HepG2 (cell line): ENCODE measurements around the gene OPN3. TPM values are rescaled to one million over a fixed set of nuclear protein-coding genes. Genes with fewer than 3 reads are reported as not detected.
A peak's percentile ranks its signal among the peaks of the same experiment; 100 is the strongest.

Experiments
- CENPT ChIP-seq: sonication (generic); formaldehyde crosslinking; IDR thresholded peaks from 2 replicates; pipeline ENCODE4 v1.8.0; 2022; ENCODE audit warnings: low read depth, mild to moderate bottlenecking, moderate library complexity, missing genetic modification reagents
- E2F2 ChIP-seq: sonication (generic); formaldehyde crosslinking; IDR thresholded peaks from 2 replicates; pipeline ENCODE4 v1.4.0; 2020; ENCODE audit warnings: missing genetic modification reagents, borderline replicate concordance
- FUBP1 ChIP-seq: sonication (generic); formaldehyde crosslinking; IDR thresholded peaks from 2 replicates; pipeline ENCODE4 v1.5.1; 2020; ENCODE audit warnings: missing genetic modification reagents, mild to moderate bottlenecking, borderline replicate concordance
- KDM4B ChIP-seq: sonication (generic); formaldehyde crosslinking; IDR thresholded peaks from 2 replicates; pipeline ENCODE4 v1.4.0; 2020; ENCODE audit warnings: missing genetic modification reagents
- RORA ChIP-seq: sonication (generic); formaldehyde crosslinking; IDR thresholded peaks from 2 replicates; pipeline ENCODE4 v1.5.0; 2020; ENCODE audit warnings: mild to moderate bottlenecking, missing genetic modification reagents, moderate library complexity
- SIN3B ChIP-seq: fragments of 150-350 bp; IDR thresholded peaks from 2 replicates; pipeline ENCODE4 v1.6.1; 2014; ENCODE audit warnings: low read length
- SOX6 ChIP-seq, 2 experiments: fragments of 450-650 bp in 1 of 2; sonication (generic) in 1 of 2; formaldehyde crosslinking in 1 of 2; IDR thresholded peaks; 2 replicates each; pipeline versions ENCODE4 v1.4.0 to v1.6.1; 2017 to 2020; ENCODE audit warnings: antibody characterized with exemption in 1 of 2, mild to moderate bottlenecking in 1 of 2, missing genetic modification reagents in 1 of 2
- ZSCAN20 ChIP-seq: sonication (generic); formaldehyde crosslinking; IDR thresholded peaks from 2 replicates; pipeline ENCODE4 v1.4.0; 2020; ENCODE audit warnings: missing genetic modification reagents, mild to moderate bottlenecking, borderline replicate concordance
- polyA plus RNA-seq, 8 experiments: library from polyadenylated mRNA; depleted of rRNA in 3 of 8; stranded (reverse) in 7 of 8; unstranded in 1 of 8; fragments of >200 nt; fragmentation: Illumina TruSeq in 4 of 8; extraction: Trizol in 4 of 8; gene quantifications; 2 replicates each; pipeline versions ENCODE4 v1.2.1 to v1.2.3, GENCODE V29; 2011 to 2016; ENCODE audit warnings: low read depth in 4 of 8, missing spikeins in 1 of 8, mixed read lengths in 1 of 8; ENCODE audit not compliant: insufficient read depth in 1 of 8
- total RNA-seq, 5 experiments: library from RNA; depleted of rRNA; stranded (reverse); fragments of >200 nt; fragmentation: Illumina TruSeq; extraction: Trizol; gene quantifications; 2 replicates each; pipeline ENCODE4 v1.2.3, GENCODE V29; 2016; ENCODE audit warnings: low read depth in 1 of 5
- TF ChIP-seq, protein P1 (sequence below): sonication (generic); formaldehyde crosslinking; IDR thresholded peaks from 2 replicates; pipeline ENCODE4 v1.4.0; 2020; ENCODE audit warnings: missing genetic modification reagents, low read depth, mild to moderate bottlenecking, borderline replicate concordance
- TF ChIP-seq, protein P2 (sequence below): sonication (generic); formaldehyde crosslinking; conservative IDR thresholded peaks from 2 replicates; pipeline ENCODE4 v1.8.1; 2023; ENCODE audit warnings: missing genetic modification reagents

Gene OPN3
- total and polyA plus RNA-seq, 2 of the 13 experiments (the other 11 are each of a cell fraction or from before 2014, with no cell fraction given): 17.4 to 23.0 TPM

- TF ChIP-seq SIN3B: no peak
- no peak for TF ChIP-seq E2F2
- TF ChIP-seq, protein P1, sequence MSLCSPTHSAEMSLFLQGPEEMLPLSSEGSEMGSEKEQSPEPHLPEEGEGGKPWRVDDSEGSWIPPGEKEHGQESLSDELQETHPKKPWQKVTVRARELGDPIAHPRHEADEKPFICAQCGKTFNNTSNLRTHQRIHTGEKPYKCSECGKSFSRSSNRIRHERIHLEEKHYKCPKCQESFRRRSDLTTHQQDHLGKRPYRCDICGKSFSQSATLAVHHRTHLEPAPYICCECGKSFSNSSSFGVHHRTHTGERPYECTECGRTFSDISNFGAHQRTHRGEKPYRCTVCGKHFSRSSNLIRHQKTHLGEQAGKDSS (CRISPR knock-in tag): no peak
- TF ChIP-seq, protein P2, sequence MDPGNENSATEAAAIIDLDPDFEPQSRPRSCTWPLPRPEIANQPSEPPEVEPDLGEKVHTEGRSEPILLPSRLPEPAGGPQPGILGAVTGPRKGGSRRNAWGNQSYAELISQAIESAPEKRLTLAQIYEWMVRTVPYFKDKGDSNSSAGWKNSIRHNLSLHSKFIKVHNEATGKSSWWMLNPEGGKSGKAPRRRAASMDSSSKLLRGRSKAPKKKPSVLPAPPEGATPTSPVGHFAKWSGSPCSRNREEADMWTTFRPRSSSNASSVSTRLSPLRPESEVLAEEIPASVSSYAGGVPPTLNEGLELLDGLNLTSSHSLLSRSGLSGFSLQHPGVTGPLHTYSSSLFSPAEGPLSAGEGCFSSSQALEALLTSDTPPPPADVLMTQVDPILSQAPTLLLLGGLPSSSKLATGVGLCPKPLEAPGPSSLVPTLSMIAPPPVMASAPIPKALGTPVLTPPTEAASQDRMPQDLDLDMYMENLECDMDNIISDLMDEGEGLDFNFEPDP (CRISPR knock-in tag): no peak
- peak; percentile 65; the same call in 1 of the 2 replicates for TF ChIP-seq ZSCAN20 (CRISPR knock-in tag)
- TF ChIP-seq RORA (CRISPR knock-in tag): no peak
- no peak for TF ChIP-seq CENPT (CRISPR knock-in tag)
- no peak for TF ChIP-seq SOX6 (IDR thresholded peaks at IDR 0.05)
- no peak for TF ChIP-seq SOX6 (CRISPR knock-in tag; IDR thresholded peaks at IDR 0.05)
- no peak for TF ChIP-seq KDM4B (CRISPR knock-in tag)
- no peak for TF ChIP-seq FUBP1 (CRISPR knock-in tag)
Measured at GRCh38 chr1:241640149-241640866, at the start of gene OPN3, which contains the start of gene CHML (continued).
